Urinary bladder (tissue), 4 donors: Measurements from ENCODE around the gene CACNA1C. TPM values are rescaled to one million over a fixed set of nuclear protein-coding genes. Genes with fewer than 3 reads are reported as not detected.

Source experiments
- DNase-seq: peaks from one replicate; pipeline ENCODE4 v3.0.0-alpha.2; 2015; ENCODE audit errors: extremely low spot score
- H3K27ac ChIP-seq: one replicate; pipeline ENCODE4 v1.5.1; 2013; ENCODE audit warnings: low read depth, mild to moderate bottlenecking, moderate library complexity
- H3K36me3 ChIP-seq: one replicate; pipeline ENCODE4 v1.6.1; 2013; ENCODE audit warnings: mild to moderate bottlenecking, moderate library complexity; ENCODE audit not compliant: insufficient read depth
- H3K4me1 ChIP-seq: one replicate; pipeline ENCODE4 v1.6.1; 2013; ENCODE audit warnings: mild to moderate bottlenecking, moderate library complexity; ENCODE audit not compliant: insufficient read depth
- H3K4me3 ChIP-seq: one replicate; pipeline ENCODE4 v1.5.1; 2013; ENCODE audit warnings: low read depth, low read length
- WGBS: extraction: QIAGEN DNeasy Blood & Tissue Kit; methylation state at CpG from one replicate; pipeline ENCODE4 v1.1.7; 2013; 5-methylcytosine and 5-hydroxymethylcytosine counted together
- polyA plus RNA-seq: library from polyadenylated mRNA; stranded (reverse); fragments of 200-250 nt; gene quantifications from one replicate; pipeline ENCODE4 v1.2.3, GENCODE V29; 2013
- total RNA-seq: library from RNA; depleted of rRNA; stranded (reverse); fragments of >200 nt; gene quantifications from one replicate; pipeline ENCODE4 v1.2.3, GENCODE V29; 2014
- donor health status: healthy with polysubstance abuse.
- donor health status: healthy.

Gene CACNA1C
- total and polyA plus RNA-seq, 2 donors, result 25.7 to 34.5 TPM

GRCh38 chr12:2356601-2357125 is 303.9 kb downstream of the CACNA1C start:
- Histone ChIP-seq H3K4me1 (no peaks in the 10 kb centered on the region), H3K4me3 (no peak overlapping the region), H3K27ac (no peak overlapping the region), H3K36me3 (no peaks in the 10 kb centered on the region)
- no peak for DNase-seq
- WGBS, result 95% methylated on average over 7 of the region's 7 CpGs

GRCh38 chr12:2358986-2359658 is 306.3 kb downstream of the CACNA1C start:
- no peaks in the 10 kb centered on the region for H3K4me1 ChIP-seq

GRCh38 chr12:2359725-2360629 is 307.2 kb downstream of the CACNA1C start:
- 88% methylated on average over 15 of the region's 15 CpGs for WGBS
- no peak for DNase-seq
- H3K4me1 ChIP-seq, result no peaks in the 10 kb centered on the region
- H3K4me3 ChIP-seq, result no peak overlapping the region
- no peak overlapping the region for H3K27ac ChIP-seq
- no peaks in the 10 kb centered on the region for H3K36me3 ChIP-seq

More at GRCh38 chr12:2358986-2359658, 306.3 kb downstream of the CACNA1C start:
- H3K27ac ChIP-seq, result no peak overlapping the region
- no peak overlapping the region for H3K4me3 ChIP-seq
- H3K36me3 ChIP-seq, result no peaks in the 10 kb centered on the region
- 45% methylated on average over 8 of the region's 8 CpGs for WGBS
- no peak for DNase-seq

GRCh38 chr12:2360630-2361170 is 307.9 kb downstream of the CACNA1C start:
- DNase-seq, result no peak
- no peak overlapping the region for H3K27ac ChIP-seq
- H3K4me3 ChIP-seq, result no peak overlapping the region
- WGBS, result 88% methylated on average over 11 of the region's 11 CpGs
- no peaks in the 10 kb centered on the region for H3K36me3 ChIP-seq
- H3K4me1 ChIP-seq, result no peaks in the 10 kb centered on the region

- Histone ChIP-seq H3K27ac (no peak overlapping the region), H3K36me3 (no peaks in the 10 kb centered on the region), H3K4me1 (no peaks in the 10 kb centered on the region), H3K4me3 (no peak overlapping the region)
- DNase-seq, result no peak
- 88% methylated on average over 11 of the region's 11 CpGs for WGBS
These were observed 311.2 kb downstream of the CACNA1C start for GRCh38 chr12:2363836-2364609.

- no peak overlapping the region for H3K4me3 ChIP-seq
- 81% methylated on average over 9 of the region's 9 CpGs for WGBS
- no peaks in the 10 kb centered on the region for H3K4me1 ChIP-seq
- H3K36me3 ChIP-seq, result no peaks in the 10 kb centered on the region
- H3K27ac ChIP-seq, result no peak overlapping the region
- peak; percentile 43 for DNase-seq
These were observed 311.9 kb downstream of the CACNA1C start for GRCh38 chr12:2364631-2365051.

GRCh38 chr12:2366711-2367110 is 313.9 kb downstream of the CACNA1C start:
- Histone ChIP-seq H3K36me3 (no peaks in the 10 kb centered on the region), H3K27ac (no peak overlapping the region), H3K4me3 (no peak overlapping the region), H3K4me1 (no peaks in the 10 kb centered on the region)
- WGBS, result 80% methylated on average over 3 of the region's 3 CpGs
- DNase-seq, result no peak

- H3K36me3 ChIP-seq, result no peaks in the 10 kb centered on the region
- H3K4me3 ChIP-seq, result no peak overlapping the region
- WGBS, result 80% methylated on average over 6 of the region's 6 CpGs
- no peak for DNase-seq
- no peaks in the 10 kb centered on the region for H3K4me1 ChIP-seq
- H3K27ac ChIP-seq, result no peak overlapping the region
These were observed 319.4 kb downstream of the CACNA1C start for GRCh38 chr12:2372178-2372577.

GRCh38 chr12:2372735-2373134 is 319.9 kb downstream of the CACNA1C start:
- H3K27ac ChIP-seq, result no peak overlapping the region
- no peak for DNase-seq
- 79% methylated on average over 12 of the region's 12 CpGs for WGBS
- no peaks in the 10 kb centered on the region for H3K36me3 ChIP-seq
- H3K4me3 ChIP-seq, result no peak overlapping the region
- no peaks in the 10 kb centered on the region for H3K4me1 ChIP-seq

GRCh38 chr12:2373307-2373706 is 320.5 kb downstream of the CACNA1C start:
- Histone ChIP-seq H3K4me1 (no peaks in the 10 kb centered on the region), H3K27ac (no peak overlapping the region), H3K36me3 (no peaks in the 10 kb centered on the region), H3K4me3 (no peak overlapping the region)
- DNase-seq, result no peak
- 90% methylated on average over 8 of the region's 8 CpGs for WGBS

- no peaks in the 10 kb centered on the region for H3K4me1 ChIP-seq
- DNase-seq, result no peak
- H3K36me3 ChIP-seq, result no peaks in the 10 kb centered on the region
- no peak overlapping the region for H3K27ac ChIP-seq
- H3K4me3 ChIP-seq, result no peak overlapping the region
- WGBS, result 89% methylated on average over 10 of the region's 10 CpGs
These were observed 321.5 kb downstream of the CACNA1C start for GRCh38 chr12:2374092-2374906.

GRCh38 chr12:2375871-2376270 is 323.1 kb downstream of the CACNA1C start:
- H3K27ac ChIP-seq, result no peak overlapping the region
- no peak overlapping the region for H3K4me3 ChIP-seq
- DNase-seq, result no peak
- no peaks in the 10 kb centered on the region for H3K4me1 ChIP-seq
- WGBS, result 86% methylated on average over 3 of the region's 3 CpGs
- H3K36me3 ChIP-seq, result no peaks in the 10 kb centered on the region
